HG03571 (cell line): Measurements from ENCODE around the gene LAT.

Source experiments
- ATAC-seq: cut with Tn5 transposase; IDR thresholded peaks from one replicate; pipeline ENCODE4 v1.9.1; 2021; ENCODE audit not compliant: unreplicated experiment

Gene LAT

GRCh38 chr16:29007730-29008593, 23.1 kb downstream of the LAT start:
- no peak for ATAC-seq

DNA sequence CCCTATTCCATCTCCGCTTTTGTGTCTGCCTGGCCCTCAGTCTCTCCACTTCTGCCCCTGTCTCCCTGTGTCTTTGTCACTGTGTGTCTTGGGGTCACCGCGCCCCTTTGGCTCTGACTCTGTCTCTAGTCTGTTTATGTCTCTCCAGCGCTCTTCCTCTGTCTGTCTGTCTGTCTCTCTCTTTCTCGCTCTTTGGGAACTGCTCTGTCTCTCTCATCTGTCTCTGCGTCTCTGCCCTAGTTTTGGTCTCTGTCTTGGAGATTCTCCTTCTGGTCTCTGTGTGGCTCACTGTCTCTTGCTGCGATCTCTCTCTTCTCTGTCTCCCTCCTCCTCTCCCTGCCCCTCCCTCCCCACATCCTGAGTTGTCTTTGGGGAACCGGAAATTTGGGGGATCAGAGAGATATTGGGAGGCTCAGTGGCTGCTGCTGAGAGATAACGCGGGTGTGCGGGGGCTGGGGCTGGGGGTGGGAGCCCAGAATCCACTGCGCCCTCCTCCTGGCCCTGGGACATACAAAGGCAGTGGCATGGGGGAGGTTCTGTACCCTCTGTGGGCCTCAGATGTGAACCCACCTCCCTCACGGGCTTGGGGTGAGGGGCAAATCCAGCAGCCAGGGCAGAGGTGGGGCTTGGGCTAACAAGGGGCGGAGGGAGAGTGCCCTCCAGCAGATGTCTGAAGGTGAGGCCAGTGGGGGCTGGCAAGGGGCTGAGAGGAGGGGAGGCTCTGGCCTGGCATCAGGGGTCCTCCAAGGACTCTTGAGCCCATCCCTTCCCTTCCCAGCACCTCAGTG, 24.4 kb downstream of the LAT start:
- ATAC-seq: no peak

GRCh38 chr16:29009838-29010166, 24.9 kb downstream of the LAT start:
- no peak for ATAC-seq

GRCh38 chr16:29011112-29011511, 26.3 kb downstream of the LAT start:
- no peak for ATAC-seq

DNA sequence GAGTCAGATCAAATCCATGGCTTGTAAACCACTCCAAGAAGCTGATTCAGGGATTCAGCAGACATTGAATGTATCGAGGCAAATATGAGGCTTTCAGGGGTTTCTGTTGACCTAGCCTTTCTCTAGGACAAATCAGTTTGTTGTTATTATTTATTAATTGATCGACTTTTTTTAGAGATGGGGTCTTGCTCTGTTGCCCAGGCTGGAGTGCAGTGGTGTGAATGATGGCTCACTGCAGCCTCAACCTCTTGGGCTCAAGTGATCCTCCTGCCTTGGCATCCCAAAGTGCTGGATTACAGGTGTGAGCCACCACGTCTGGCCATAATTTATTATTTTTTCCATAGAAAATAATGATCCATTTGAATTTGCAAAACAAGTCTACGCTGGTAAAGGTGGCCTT, 27.0 kb downstream of the LAT start:
- no peak for ATAC-seq

DNA sequence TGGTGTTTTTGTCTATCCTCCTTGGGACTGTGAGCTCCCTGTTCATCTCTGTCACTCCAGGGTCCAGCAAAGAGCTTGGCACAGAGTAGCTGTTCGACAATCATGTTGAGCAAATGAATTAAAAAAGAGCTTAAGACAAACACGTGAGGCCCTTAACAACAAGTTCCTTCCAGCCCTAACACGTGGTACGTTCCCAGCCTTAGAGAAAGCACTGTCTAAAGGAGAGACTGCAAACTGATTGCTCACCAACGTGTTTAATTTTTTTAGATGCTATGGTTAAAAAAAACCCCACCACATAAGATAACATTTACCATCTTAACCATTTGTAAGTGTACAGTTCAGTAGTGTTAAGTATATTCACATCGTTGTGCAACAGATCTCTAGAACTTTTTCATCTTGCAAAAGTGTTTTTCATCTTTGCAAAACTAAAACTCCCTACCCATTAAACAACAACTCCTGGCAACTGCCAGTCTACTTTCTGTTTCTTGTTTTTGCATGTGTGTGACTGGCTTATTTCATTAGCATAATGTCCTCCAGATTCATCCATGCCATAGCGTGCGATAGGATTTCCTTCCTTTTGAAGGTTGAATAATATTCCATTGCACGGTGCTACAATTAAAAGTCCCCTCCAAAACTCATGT, 28.2 kb downstream of the LAT start:
- ATAC-seq: no peak

GRCh38 chr16:29014561-29015069, 29.8 kb downstream of the LAT start:
- ATAC-seq: no peak

DNA sequence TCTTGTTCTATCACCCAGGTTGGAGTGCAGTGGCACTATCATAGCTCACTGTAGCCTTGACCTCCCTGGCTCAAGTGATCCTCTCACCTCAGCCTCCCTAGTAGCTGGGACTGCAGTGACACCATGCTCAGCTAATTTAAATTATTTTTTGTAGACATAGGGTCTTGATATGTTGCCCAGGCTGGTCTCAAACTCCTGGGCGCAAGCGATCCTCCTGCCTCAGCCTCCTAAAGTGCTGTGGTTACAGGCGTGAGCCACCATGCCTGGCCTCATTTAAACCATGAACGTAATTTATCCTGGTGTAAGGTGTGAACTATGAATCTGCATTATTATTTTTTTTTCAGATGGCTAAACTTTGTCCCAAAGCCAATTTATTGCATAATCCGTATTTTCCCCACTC, 37.3 kb downstream of the LAT start:
- ATAC-seq: no peak

- no peak for ATAC-seq
Measured at GRCh38 chr16:29023279-29024277, 38.7 kb downstream of the LAT start.

- ATAC-seq: no peak
Measured at GRCh38 chr16:29024278-29024677, 39.4 kb downstream of the LAT start.

DNA sequence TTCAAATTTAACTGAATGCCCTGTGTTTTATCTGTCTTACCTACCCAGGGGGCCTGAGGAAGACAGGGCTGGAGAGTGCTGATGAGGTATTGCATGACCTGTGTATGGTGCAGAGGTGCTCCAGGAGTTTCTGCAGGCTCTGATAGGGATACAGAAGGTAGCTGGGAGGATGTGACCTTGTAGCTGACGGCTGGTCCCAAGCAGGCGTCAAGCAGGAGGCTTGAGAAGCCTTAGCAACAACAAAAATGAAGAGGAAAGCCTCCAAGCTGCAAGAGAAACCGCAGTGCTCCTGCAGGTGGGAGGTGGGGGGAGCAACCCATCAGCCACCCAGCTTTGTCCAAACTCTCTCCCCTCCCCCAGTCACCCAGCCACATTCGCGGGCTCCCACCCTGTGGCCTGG, 40.4 kb downstream of the LAT start:
- no peak for ATAC-seq

- no peak for ATAC-seq
Measured at GRCh38 chr16:29025735-29026134, 40.9 kb downstream of the LAT start.

GRCh38 chr16:29028457-29029167, 43.8 kb downstream of the LAT start:
- no peak for ATAC-seq

- no peak for ATAC-seq
Measured at GRCh38 chr16:29029168-29029994, 44.5 kb downstream of the LAT start.

GRCh38 chr16:29030086-29030840, 45.4 kb downstream of the LAT start:
- ATAC-seq: no peak
